ENCODE measurements around the gene CCDC170.

DNA sequence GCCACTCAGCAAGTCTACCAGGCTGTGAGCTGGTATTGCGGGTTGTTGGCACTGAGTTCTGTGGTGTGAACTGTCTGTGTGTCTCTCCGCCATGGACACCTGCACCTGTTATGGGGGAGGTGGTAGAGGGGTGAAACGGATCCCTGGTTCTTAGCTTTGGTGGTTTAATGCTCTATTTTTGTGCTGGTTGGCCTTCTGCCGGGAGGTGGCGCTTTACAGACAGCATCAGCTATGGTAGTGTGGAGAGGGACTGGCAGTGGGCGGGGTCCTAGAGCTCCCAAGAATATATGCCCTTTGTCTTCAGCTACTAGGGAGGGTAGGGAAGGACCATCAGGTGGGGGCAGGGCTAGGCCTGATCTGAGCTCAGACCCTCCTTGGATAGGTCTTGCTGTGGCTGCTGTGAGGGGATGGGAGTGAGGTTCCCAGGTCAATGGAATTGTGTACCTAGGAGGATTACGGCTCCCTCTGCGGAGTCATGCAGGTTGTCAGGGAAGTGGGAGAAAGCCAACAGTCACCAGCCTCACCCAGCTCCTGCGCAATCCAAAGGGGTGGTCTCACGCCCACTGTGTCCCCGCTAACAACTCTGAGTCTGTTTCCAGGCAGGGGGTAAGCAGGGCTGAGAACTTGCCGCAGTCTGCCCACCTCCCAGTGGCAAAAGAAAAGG is 154.3 kb downstream of the CCDC170 start:
- TF ChIP-seq, protein P1, sequence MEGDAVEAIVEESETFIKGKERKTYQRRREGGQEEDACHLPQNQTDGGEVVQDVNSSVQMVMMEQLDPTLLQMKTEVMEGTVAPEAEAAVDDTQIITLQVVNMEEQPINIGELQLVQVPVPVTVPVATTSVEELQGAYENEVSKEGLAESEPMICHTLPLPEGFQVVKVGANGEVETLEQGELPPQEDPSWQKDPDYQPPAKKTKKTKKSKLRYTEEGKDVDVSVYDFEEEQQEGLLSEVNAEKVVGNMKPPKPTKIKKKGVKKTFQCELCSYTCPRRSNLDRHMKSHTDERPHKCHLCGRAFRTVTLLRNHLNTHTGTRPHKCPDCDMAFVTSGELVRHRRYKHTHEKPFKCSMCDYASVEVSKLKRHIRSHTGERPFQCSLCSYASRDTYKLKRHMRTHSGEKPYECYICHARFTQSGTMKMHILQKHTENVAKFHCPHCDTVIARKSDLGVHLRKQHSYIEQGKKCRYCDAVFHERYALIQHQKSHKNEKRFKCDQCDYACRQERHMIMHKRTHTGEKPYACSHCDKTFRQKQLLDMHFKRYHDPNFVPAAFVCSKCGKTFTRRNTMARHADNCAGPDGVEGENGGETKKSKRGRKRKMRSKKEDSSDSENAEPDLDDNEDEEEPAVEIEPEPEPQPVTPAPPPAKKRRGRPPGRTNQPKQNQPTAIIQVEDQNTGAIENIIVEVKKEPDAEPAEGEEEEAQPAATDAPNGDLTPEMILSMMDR (conservative IDR thresholded peaks at IDR 0.05; ENCODE audit: low read length), result no peak
- no peak for TF ChIP-seq EZH2phosphoT487 (IDR thresholded peaks at IDR 0.05; ENCODE audit: borderline replicate concordance)

Data from Loucy (cell line).